Kidney epithelial cell (primary cell): ENCODE data around the gene NDRG3. TPM values are rescaled to one million over a fixed set of nuclear protein-coding genes. Genes with fewer than 3 reads are reported as not detected.
A peak's percentile ranks its signal among the peaks of the same experiment; 100 is the strongest.

Source experiments
- DNase-seq: peaks from one replicate; pipeline ENCODE4 v3.0.0-alpha.2; 2010; ENCODE audit warnings: low read depth
- H3K27me3 ChIP-seq: 2 replicates; pipeline ENCODE4 v1.6.0; 2011; ENCODE audit warnings: low read length; ENCODE audit not compliant: control insufficient read depth, insufficient read depth
- H3K36me3 ChIP-seq: 2 replicates; pipeline ENCODE4 v1.5.1; 2011; ENCODE audit warnings: low read length; ENCODE audit not compliant: control insufficient read depth, insufficient read depth
- H3K4me3 ChIP-seq: 2 replicates; pipeline ENCODE4 v1.5.1; 2011; ENCODE audit warnings: low read depth, mild to moderate bottlenecking, control low read depth, low read length
- CTCF ChIP-seq: IDR thresholded peaks from 2 replicates; pipeline ENCODE4 v1.5.1; 2011; ENCODE audit warnings: mild to moderate bottlenecking, moderate library complexity, low read length, control low read depth, inconsistent platforms; ENCODE audit not compliant: insufficient read depth, poor library complexity, severe bottlenecking
- total RNA-seq: library from RNA; depleted of rRNA; stranded (reverse); fragments of >200 nt; gene quantifications from 2 replicates; pipeline ENCODE4 v1.2.3, GENCODE V29; 2015

NDRG3 gene
- 17.2 and 20.2 TPM in 2 replicates for total RNA-seq

- no peak for TF ChIP-seq CTCF
These were observed at the start of gene NDRG3 for GRCh38 chr20:36745927-36746659. NDRG3 (minus strand) TSS chr20:36746090; CDS start chr20:36721735, 24,355 bp downstream.

GRCh38 chr20:36794116-36794474 lies 48.2 kb upstream of the NDRG3 start:
- peaks cover 3% of the 10 kb centered on the region for H3K36me3 ChIP-seq
- no peak for DNase-seq

More at GRCh38 chr20:36745927-36746659, at the start of gene NDRG3:
- H3K36me3 ChIP-seq, result no peaks in the 10 kb centered on the region
- peak within 1 kb of the TSS; percentile 88 for H3K4me3 ChIP-seq
- H3K27me3 ChIP-seq, result no peaks in the 10 kb centered on the region
- DNase-seq, result peak; percentile 59

GRCh38 chr20:36793294-36794115 lies 47.6 kb upstream of the NDRG3 start:
- DNase-seq, result no peak
- no peaks in the 10 kb centered on the region for H3K27me3 ChIP-seq
- no peak overlapping the region for H3K4me3 ChIP-seq
- H3K36me3 ChIP-seq, result peaks cover 3% of the 10 kb centered on the region
- TF ChIP-seq CTCF, result no peak

More at GRCh38 chr20:36794116-36794474, 48.2 kb upstream of the NDRG3 start:
- no peak for TF ChIP-seq CTCF
- Histone ChIP-seq H3K4me3 (no peak overlapping the region), H3K27me3 (no peaks in the 10 kb centered on the region)

GRCh38 chr20:36792422-36792821 lies 46.5 kb upstream of the NDRG3 start:
- peak; percentile 76 for DNase-seq
- H3K27me3 ChIP-seq, result no peaks in the 10 kb centered on the region
- TF ChIP-seq CTCF, result peak; percentile 78
- H3K4me3 ChIP-seq, result no peak overlapping the region
- peaks cover 2% of the 10 kb centered on the region for H3K36me3 ChIP-seq

GRCh38 chr20:36791862-36792261 lies 46.0 kb upstream of the NDRG3 start:
- H3K36me3 ChIP-seq, result peaks cover 2% of the 10 kb centered on the region
- no peak overlapping the region for H3K4me3 ChIP-seq
- no peak for TF ChIP-seq CTCF
- DNase-seq, result no peak
- no peaks in the 10 kb centered on the region for H3K27me3 ChIP-seq

- TF ChIP-seq CTCF, result no peak
- Histone ChIP-seq H3K36me3 (peaks cover 5% of the 10 kb centered on the region), H3K27me3 (no peaks in the 10 kb centered on the region), H3K4me3 (no peak overlapping the region)
- no peak for DNase-seq
These were observed 40.8 kb upstream of the NDRG3 start for GRCh38 chr20:36786663-36787062.
